SKM-1 (cell line): ENCODE results near the gene PRKCQ.

ENCODE experiments used
- DNase-seq: peaks from one replicate; lab custom pipeline; 2025; ENCODE audit not compliant: unreplicated experiment; lab: John Stamatoyannopoulos, UW

PRKCQ gene

DNA sequence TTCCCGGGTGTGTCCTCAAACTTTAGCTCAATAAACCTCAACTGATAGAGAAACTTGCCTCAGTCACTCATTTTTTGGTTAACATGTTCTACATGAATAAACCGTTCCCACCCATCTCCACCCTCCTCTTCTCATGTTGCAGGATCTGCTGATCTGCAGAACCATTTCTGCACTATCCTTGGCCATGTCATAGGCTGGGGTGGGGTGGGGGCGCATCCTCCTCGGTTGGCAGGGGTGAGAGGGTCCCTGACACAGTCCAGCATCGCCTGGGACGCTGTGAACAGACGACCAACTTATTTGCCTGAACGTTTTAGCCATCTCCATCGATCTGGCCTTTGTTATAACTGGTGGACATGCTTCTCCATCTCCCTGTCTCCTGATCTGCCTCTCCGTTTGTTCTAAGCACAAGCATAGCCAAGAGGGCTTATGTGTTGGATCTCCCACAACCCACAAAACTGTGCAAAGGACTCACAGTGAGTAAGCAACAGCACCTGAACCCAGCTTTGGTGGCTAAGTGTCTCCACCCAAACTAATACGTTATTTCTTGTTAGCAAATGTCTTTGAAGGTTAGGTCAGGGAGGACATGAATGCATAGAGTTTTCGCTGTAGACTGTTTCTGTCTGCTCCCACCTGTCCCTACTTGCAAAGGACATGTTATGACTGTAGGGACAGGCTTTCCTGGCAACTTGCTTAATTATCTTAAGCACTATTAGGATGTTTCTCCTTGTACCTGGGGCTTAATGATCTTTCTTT is 51.7 kb downstream of the PRKCQ start:
- DNase-seq: no peak

- no peak for DNase-seq
Measured at GRCh38 chr10:6525599-6526165, 54.4 kb downstream of the PRKCQ start.

- no peak for DNase-seq
Measured at GRCh38 chr10:6522230-6522629, 57.8 kb downstream of the PRKCQ start.

DNA sequence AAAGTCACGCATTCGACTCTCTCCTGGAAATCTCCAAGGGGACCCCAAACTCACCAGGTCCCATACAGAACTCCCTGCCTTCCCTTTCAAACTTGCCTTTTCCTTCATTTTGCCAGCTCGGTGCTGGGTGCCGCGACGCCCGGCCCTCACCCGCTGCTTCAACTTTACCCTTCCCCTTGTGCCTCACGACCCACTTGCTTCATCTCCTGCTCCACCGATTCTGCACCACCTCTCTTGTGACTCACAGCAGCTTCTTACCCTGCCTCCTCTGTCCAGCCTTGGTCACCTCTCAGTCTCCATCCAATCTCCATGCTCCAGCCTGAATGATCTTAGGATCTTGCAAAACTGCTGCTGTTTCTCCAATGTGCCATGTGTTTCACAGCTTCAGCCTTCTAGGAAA is 59.9 kb downstream of the PRKCQ start:
- no peak for DNase-seq

DNA sequence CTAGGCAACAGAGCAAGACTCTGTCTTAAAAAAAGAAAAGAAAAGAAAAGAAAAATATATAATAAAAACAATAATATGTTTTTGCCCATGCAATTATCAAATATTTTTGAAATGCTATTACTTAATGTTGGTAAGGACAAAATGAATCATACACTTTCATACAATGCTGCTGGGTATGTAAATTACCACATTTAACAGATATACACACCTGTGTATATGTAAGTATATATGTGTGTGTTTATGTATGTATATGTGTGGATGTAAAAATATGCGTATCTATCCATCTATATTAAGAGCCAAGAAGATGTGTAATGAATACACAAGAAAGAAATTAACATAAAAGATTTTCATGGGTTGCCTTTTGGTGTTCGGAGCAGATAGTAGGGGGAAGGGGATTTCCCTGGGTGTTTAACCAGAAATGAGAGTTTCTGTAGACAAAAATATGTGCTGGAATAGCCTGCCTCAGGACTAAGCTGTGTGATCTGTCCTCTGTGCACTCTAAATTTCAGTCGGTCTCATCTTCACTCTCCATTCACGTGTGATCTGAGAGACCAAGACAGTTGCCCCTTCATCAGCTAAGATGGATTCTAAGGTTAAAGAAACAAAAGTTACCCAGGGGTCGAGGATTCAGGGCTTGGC is 61.2 kb downstream of the PRKCQ start:
- no peak for DNase-seq

DNA sequence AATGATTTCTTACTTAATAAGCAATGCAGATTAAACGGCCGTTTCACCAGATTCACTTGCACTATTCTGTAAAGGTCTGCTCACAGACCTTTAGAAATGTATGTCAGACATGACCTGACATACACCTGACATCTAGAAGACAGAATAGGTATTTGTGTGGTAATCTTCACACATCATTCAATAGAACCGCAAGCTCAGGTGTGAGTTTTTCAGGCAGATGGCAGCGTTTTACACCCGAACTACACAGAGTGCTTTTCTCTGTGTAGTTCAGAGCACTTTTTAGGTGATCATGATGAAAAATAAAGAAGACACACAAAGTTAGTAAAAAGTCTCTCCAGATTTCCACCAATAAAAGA is 63.2 kb downstream of the PRKCQ start:
- no peak for DNase-seq

DNA sequence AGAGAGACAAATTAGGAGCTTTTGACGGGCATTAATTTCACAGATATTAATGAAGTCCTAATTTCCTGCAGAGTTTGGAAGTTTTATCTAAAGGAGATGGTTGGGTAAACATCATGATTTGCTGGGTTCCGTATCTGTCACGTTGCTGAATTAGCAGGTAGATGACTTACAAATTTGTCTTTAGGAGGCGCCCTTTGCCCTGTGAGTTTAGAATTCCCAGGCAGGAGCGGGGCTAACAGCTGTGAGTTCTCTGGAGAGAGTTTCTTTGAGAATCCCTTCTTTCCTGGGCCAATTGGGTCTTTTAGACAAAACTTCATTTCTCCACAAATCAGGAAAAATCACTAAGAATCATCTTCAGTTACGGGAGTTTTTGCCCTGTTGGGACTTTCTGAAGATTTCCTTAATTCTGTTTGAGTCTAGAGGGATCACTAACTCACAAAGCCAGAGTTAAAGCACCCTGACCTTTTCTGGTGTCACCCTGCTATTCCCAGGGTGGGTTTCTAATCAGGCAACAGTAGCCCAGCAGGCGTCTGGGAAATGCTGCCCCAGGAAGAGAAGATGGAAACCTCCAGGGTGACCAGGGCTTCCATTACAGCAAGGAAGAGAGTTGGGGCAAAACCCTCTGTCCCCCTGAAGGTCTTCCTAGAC is 63.7 kb downstream of the PRKCQ start:
- no peak for DNase-seq

- no peak for DNase-seq
Measured at GRCh38 chr10:6514844-6515780, 65.0 kb downstream of the PRKCQ start.

GRCh38 chr10:6514180-6514579 is 65.9 kb downstream of the PRKCQ start:
- no peak for DNase-seq

- DNase-seq: no peak
Measured at GRCh38 chr10:6513476-6513875, 66.6 kb downstream of the PRKCQ start.

DNA sequence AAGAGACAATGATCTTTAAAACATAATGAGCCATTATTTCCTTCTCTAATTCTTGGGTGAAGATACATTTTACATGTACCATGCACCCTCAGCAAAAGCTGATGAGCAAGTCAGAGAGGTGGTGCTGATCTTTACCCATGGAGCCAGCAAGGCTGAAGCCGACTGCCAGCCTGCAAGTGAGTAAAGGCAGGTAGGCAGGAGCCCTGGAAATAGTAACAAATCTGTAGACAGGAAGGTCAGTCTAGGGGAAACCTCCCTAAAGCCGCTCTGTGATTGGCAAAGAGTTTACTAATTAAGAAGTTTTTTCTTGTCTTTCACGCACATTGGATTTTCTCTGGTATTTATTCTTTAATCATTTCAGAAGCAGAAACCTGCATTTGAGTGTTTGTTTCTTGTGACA is 67.9 kb downstream of the PRKCQ start:
- DNase-seq: no peak

DNA sequence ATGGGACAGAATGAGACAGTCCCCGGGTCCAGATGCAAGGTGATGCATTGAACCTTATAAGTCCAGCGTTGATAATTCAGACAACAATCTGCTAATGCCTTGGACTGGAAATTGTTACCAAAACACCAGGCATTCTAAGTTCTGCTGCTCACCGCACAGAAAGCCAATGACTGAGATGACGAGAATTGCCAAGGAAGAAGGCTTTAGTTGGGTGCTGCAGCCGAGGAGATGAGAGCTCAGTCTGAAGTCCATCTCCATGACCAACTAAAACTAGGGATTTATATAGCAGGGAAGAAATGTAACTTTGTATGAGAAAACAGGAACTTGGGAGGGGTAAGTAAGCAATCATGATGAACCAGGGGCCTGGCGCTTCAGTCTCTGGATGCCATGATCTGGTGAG is 68.7 kb downstream of the PRKCQ start:
- no peak for DNase-seq

DNA sequence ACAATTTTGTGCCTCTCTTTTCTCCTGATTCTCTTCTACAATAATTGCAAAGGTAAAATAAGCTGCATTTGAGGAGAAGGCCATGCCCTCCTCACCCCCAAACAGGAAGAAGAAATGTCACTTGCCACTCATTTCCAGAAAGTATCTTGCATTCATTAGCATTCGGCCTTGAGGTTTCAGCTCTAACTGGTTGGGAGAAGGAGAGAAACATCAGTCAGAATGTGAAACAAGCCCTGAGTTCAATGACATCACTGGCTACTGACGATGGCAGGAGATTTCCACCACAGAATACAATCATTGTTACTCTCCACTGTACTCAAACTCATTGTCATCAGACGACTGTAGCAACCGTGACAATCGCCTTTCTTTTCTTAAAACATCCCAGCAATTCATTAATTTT is 72.8 kb downstream of the PRKCQ start:
- DNase-seq: no peak

DNA sequence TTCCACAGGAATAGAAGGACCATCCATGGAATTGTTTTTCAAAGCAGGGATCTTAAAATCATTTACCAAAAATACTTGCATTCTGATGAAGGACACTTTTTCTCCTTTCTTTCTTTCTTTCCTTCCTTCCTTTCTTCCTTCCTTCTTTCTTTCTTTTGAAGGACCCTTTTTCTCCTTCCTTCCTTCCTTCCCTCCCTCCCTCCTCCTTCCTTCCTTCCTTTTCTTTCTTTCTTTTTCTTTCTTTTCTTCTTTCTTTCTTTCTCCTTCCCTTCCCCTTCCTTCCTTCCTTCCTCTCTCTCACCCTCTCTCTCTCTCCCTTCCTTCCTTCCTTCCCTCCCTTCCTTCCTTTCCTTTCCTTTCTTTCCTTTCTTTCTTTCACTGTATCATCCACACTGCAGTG is 74.8 kb downstream of the PRKCQ start:
- DNase-seq: no peak

- no peak for DNase-seq
Measured at GRCh38 chr10:6504296-6504695, 75.8 kb downstream of the PRKCQ start.

DNA sequence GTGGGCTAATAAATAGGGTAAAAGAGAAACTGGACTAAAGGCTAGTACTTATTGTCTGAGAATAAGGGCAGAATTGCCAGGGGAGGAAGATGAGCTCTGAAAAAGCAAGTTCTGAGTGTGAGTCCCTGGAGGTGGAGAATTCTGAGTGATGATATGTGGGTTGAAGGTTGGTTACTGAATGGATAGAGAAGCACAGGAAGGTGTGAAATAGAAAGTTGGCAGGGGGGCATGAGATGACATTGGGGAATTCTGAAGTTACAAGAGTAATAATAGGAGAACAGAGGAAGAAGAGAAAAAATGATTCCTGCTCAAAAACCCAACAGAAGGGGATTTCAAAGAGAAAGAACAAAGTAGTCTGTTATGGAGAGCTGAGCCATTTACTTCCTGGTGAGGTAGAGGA is 76.9 kb downstream of the PRKCQ start:
- no peak for DNase-seq

GRCh38 chr10:6501931-6502330 is 78.1 kb downstream of the PRKCQ start:
- no peak for DNase-seq

DNA sequence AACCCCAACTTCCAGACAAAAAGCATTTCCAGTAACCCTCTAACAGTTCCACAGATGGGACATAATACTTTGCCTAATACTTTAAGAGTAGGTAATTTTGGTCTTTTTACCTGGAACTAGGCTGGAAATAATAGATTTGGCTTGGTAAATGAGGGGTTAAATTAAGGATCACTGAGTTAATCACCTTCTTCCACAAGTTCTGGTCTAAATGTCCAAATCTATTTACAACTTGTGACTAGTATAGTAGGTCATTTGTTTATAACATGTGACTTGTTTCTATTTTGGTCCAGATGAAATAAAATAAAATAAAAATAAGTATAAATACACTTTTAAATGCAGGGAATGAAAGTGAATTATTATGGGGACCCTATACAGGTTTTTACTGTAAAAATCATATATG is 80.1 kb downstream of the PRKCQ start:
- no peak for DNase-seq

DNA sequence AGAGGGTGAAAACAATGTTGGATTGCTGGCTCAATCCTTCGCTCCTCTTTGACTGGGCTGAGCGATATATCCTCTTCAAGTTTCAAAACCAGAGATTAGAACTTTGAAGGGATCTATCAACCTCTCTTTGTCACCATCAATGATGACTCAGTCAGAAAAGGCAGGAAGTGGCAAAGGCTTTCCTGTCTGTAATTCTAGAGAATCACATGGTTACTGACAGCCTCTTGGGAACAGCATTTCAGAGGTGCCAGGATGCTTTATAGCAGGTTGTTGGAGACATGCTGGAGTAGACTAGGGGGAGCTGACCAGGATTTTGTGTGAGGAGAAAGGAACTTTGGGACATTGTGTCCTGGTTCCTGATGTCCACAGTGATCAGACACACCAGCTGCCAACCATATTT is 81.3 kb downstream of the PRKCQ start:
- no peak for DNase-seq

DNA sequence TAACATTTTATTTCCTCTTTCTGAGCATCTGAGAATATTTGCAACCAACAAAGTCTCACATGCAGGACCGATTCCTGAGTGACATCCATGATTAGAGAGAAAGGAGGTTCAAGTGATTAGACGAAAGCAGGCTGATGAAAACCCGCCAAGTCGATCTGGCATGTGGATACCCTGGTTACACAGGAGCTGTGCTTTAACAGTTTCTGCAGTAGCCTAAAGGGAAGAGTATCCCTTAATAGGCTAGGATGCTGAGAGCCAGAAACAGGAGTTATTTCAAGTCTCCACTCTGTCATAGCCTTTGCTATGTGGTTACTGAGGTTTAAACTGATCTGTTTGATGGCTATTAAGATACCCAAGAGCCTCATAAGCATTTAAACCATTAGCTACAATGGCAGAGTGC is 82.5 kb downstream of the PRKCQ start:
- DNase-seq: no peak

GRCh38 chr10:6494936-6495592 is 85.0 kb downstream of the PRKCQ start:
- no peak for DNase-seq
